ENCODE measurements around the gene RRM1. TPM values are rescaled to one million over a fixed set of nuclear protein-coding genes. Genes with fewer than 3 reads are reported as not detected.

The RRM1 gene
- total RNA-seq, 1 experiment from 2014 or later: 68.1 TPM

DNA sequence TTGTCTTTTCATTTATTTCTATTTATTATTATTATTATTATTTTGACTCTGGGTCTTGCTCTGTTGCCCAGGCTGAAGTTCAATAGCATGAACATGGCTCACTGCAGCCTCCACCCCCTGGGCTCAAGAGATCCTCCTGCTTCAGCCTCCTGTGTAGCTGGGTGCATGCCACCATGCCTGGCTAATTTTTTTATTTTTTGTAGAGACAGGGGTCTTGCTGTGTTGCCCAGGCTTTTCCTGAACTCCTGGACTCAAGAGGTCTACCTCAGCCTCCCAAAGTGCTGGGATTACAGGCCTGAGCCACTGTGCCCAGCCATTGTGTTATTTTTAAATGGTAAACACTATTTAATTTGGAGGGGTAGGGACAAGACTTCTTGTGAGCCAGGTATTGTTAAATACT lies 23.3 kb upstream of the RRM1 start:
- intact Hi-C loops (cut with micrococcal nuclease; ENCODE audit: unreplicated experiment): loop anchor here (10.0 kb wide), 1 partner anchor 617 kb away; no protein-coding TSS in a partner anchor
- POLR2A ChIA-PET (ENCODE audit: unreplicated experiment): no interaction called here
- no peaks in the 10 kb centered on the region for H3K4me1 ChIP-seq (replicated peaks; ENCODE audit: insufficient read depth)

DNA sequence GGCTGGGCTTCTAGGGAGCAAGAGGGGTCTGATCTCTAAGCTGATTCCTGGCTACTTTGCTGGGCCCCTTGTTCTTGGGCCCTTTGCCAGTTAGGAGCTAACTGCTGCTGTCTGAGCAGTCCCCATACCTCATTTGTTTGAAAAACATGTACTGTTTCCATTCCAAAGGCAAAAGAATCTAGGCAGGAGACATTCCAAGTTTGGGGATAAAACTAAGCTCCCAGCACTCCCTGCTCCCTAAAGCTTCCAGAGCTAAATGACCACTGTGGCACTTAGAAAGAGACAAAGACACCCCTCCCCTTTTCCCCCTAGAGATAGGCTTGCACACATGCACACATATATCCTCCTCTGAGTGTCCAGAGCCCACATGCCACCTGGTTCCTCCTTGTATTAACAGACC lies 22.7 kb upstream of the RRM1 start:
- no peaks in the 10 kb centered on the region for H4K20me1 ChIP-seq (ENCODE audit: insufficient read depth)
- no peak overlapping the region for H3K27ac ChIP-seq
- no peaks in the 10 kb centered on the region for H3K79me2 ChIP-seq (ENCODE audit: low read depth)
- H3K36me3 ChIP-seq (ENCODE audit: low read depth): no peaks in the 10 kb centered on the region
- POLR2A ChIA-PET (ENCODE audit: unreplicated experiment): no interaction called here
- H3K9me3 ChIP-seq (ENCODE audit: insufficient read depth, low read depth): no peaks in the 10 kb centered on the region
- CTCF ChIA-PET: interaction anchor here (0.6 to 2.3 kb wide), 4 partner anchors 9 to 264 kb away, joined by 4 to 19 read pairs (median 6); partner anchors contain the start of genes PGAP2 and STIM1
- TF ChIP-seq, protein P1, sequence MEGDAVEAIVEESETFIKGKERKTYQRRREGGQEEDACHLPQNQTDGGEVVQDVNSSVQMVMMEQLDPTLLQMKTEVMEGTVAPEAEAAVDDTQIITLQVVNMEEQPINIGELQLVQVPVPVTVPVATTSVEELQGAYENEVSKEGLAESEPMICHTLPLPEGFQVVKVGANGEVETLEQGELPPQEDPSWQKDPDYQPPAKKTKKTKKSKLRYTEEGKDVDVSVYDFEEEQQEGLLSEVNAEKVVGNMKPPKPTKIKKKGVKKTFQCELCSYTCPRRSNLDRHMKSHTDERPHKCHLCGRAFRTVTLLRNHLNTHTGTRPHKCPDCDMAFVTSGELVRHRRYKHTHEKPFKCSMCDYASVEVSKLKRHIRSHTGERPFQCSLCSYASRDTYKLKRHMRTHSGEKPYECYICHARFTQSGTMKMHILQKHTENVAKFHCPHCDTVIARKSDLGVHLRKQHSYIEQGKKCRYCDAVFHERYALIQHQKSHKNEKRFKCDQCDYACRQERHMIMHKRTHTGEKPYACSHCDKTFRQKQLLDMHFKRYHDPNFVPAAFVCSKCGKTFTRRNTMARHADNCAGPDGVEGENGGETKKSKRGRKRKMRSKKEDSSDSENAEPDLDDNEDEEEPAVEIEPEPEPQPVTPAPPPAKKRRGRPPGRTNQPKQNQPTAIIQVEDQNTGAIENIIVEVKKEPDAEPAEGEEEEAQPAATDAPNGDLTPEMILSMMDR (conservative IDR thresholded peaks at IDR 0.05): no peak
- TF ChIP-seq EZH2 (IDR thresholded peaks at IDR 0.05; ENCODE audit: low read depth): no peak
- H3K27me3 ChIP-seq (ENCODE audit: insufficient read depth, low read depth): no peaks in the 10 kb centered on the region
- H3K4me3 ChIP-seq: no peak overlapping the region
- no peak overlapping the region for H3K4me2 ChIP-seq
- H2AFZ ChIP-seq: no peak overlapping the region
- no peaks in the 10 kb centered on the region for H3K9me2 ChIP-seq (ENCODE audit: insufficient read depth)
- H3K4me1 ChIP-seq (replicated peaks; ENCODE audit: insufficient read depth): no peaks in the 10 kb centered on the region
- no peak for DNase-seq
- BruUV-seq (replicated peaks): no TSS peak
- no peaks in the 10 kb centered on the region for H3F3A ChIP-seq (ENCODE audit: insufficient read depth, low read depth)
- intact Hi-C loops (cut with micrococcal nuclease; ENCODE audit: unreplicated experiment): loop anchor here (1.0 to 10.0 kb wide), 3 partner anchors 217 to 617 kb away; partner anchors contain the start of gene STIM1

More for the DNA sequence above, 23.3 kb upstream of the RRM1 start:
- Histone ChIP-seq H2AFZ (no peak overlapping the region), H3K4me2 (no peak overlapping the region), H3F3A (ENCODE audit: insufficient read depth, low read depth) (no peaks in the 10 kb centered on the region), H3K79me2 (ENCODE audit: low read depth) (no peaks in the 10 kb centered on the region), H3K36me3 (ENCODE audit: low read depth) (no peaks in the 10 kb centered on the region), H4K20me1 (ENCODE audit: insufficient read depth) (no peaks in the 10 kb centered on the region), H3K9me3 (ENCODE audit: insufficient read depth, low read depth) (no peaks in the 10 kb centered on the region), H3K27ac (no peak overlapping the region), H3K27me3 (ENCODE audit: insufficient read depth, low read depth) (no peaks in the 10 kb centered on the region), H3K4me3 (no peak overlapping the region), H3K9me2 (ENCODE audit: insufficient read depth) (no peaks in the 10 kb centered on the region)
- DNase-seq: no peak
- BruUV-seq (replicated peaks): no TSS peak
- CTCF ChIA-PET: interaction anchor here (1.3 to 1.8 kb wide), 2 partner anchors 216 to 263 kb away, joined by 5 to 8 read pairs; partner anchors contain the start of genes PGAP2 and STIM1
- TF ChIP-seq, protein P1 (conservative IDR thresholded peaks at IDR 0.05): no peak
- no peak for TF ChIP-seq EZH2 (IDR thresholded peaks at IDR 0.05; ENCODE audit: low read depth)

DNA sequence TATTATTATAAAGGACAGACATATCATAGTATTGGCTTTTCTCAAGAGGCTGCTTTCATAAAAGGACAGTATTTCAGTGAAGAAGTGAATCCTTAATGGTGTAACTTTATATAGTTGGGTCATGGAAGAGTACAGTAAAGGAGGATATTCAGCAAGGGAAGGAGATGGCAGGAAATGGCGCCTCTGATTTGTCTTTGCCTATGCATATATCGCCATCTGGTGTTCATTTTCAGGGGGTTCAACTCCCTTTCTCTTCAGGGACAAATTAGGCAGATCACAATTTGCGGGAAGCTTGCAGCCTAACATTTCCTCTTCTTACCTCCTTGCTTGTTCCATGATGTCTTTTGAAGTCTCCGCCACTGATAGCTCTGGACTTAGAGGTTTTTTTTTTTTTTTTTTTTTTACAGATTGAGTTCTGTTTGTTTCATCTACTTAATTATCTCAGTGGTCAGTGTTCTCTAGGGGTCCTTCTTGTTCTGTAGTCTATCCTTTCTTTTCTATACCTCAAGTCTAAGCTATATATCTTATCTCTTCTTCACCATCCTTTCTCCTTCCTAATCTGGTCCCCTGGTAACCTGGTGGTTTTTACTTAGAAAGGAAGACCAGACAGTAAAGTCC lies 21.8 kb upstream of the RRM1 start:
- peak; percentile 20 to 43 for DNase-seq
- BruUV-seq (replicated peaks): no TSS peak
- Histone ChIP-seq H3F3A (ENCODE audit: insufficient read depth, low read depth) (no peaks in the 10 kb centered on the region), H3K36me3 (ENCODE audit: low read depth) (no peaks in the 10 kb centered on the region), H3K4me3 (no peak overlapping the region), H3K27ac (no peak overlapping the region), H3K4me1 (replicated peaks; ENCODE audit: insufficient read depth) (no peaks in the 10 kb centered on the region), H3K9me2 (ENCODE audit: insufficient read depth) (no peaks in the 10 kb centered on the region), H3K4me2 (no peak overlapping the region), H4K20me1 (ENCODE audit: insufficient read depth) (no peaks in the 10 kb centered on the region), H2AFZ (no peak overlapping the region), H3K27me3 (ENCODE audit: insufficient read depth, low read depth) (no peaks in the 10 kb centered on the region), H3K9me3 (ENCODE audit: insufficient read depth, low read depth) (no peaks in the 10 kb centered on the region), H3K79me2 (ENCODE audit: low read depth) (no peaks in the 10 kb centered on the region)
- ChIA-PET CTCF (interaction anchor here (0.6 to 2.3 kb wide), 7 partner anchors 8 to 464 kb away, joined by 4 to 19 read pairs (median 7); partner anchors contain the start of genes PGAP2, RHOG and STIM1), POLR2A (ENCODE audit: unreplicated experiment) (interaction anchor here (0.5 kb wide), 1 partner anchor 224 kb away, joined by 10 read pairs; no protein-coding TSS in a partner anchor)
- TF ChIP-seq, protein P1 (conservative IDR thresholded peaks at IDR 0.05): peak; percentile 76
- TF ChIP-seq EZH2 (IDR thresholded peaks at IDR 0.05; ENCODE audit: low read depth): no peak
- intact Hi-C loops (cut with micrococcal nuclease; ENCODE audit: unreplicated experiment): loop anchor here (1.0 to 10.0 kb wide), 3 partner anchors 217 to 618 kb away; partner anchors contain the start of gene STIM1
